HG03520 (cell line): ENCODE measurements around the gene GREB1.

ENCODE experiments used
- ATAC-seq: cut with Tn5 transposase; IDR thresholded peaks from one replicate; pipeline ENCODE4 v1.9.1; 2021; ENCODE audit warnings: mild to moderate bottlenecking, moderate library complexity; ENCODE audit not compliant: unreplicated experiment

Gene GREB1

GRCh38 chr2:11677136-11678055, 143.6 kb downstream of the GREB1 start:
- no peak for ATAC-seq

GRCh38 chr2:11678306-11678960, 144.6 kb downstream of the GREB1 start:
- ATAC-seq = no peak

DNA sequence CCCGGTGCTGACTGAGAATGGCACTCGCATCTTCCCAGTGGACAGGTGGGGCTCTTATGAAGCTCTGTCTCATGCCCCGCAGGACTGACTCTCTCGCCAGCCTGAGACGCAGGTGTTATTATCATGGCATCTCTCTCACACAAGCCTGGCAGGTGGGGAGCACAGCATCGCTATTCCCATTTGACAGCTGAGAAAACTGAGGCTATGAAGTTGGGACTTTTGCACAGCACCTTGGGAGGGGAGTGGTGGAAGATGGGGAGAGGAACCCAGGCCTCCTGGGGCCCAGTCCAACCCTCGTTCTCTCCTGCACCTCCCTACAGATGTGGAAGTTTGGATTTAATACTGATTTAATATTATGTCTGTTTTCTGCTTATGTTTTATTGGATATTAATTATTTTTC, 145.2 kb downstream of the GREB1 start:
- ATAC-seq = no peak

DNA sequence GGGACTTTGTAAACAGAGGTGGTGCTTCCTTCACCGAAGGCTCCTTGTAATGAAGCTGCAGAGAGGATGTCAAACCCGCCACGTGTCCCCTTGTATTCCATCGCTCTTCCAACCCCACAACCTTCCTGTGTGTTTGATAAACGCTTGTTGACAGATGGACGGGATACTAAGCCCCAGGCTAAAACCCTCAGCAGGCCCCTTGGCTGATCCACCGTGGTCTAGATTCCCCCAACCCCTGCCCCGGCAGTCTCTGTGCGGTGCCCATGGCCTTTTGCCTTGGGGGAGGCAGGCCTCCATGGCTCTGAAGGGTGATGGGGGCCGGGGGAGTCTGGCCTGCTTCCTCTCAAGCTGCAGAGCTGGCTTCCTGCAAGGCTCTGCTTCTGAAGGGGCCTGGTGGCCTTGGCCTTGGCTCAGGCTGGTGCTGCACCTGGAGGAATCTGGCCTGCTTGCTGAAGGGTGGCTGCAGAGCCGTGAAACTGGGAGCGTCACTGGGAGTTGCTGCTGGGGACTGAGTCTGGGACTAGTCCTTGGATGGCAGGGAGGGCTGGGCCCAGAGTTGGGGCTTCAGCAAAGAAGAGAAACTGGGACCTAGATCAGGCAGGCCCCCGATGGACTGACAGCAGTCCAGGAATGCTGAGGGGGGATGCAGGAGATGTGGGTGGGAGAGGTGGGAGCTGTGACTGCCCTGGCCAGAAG, 145.8 kb downstream of the GREB1 start:
- ATAC-seq = no peak

- ATAC-seq = no peak
These were observed 146.5 kb downstream of the GREB1 start for GRCh38 chr2:11680182-11680900.

DNA sequence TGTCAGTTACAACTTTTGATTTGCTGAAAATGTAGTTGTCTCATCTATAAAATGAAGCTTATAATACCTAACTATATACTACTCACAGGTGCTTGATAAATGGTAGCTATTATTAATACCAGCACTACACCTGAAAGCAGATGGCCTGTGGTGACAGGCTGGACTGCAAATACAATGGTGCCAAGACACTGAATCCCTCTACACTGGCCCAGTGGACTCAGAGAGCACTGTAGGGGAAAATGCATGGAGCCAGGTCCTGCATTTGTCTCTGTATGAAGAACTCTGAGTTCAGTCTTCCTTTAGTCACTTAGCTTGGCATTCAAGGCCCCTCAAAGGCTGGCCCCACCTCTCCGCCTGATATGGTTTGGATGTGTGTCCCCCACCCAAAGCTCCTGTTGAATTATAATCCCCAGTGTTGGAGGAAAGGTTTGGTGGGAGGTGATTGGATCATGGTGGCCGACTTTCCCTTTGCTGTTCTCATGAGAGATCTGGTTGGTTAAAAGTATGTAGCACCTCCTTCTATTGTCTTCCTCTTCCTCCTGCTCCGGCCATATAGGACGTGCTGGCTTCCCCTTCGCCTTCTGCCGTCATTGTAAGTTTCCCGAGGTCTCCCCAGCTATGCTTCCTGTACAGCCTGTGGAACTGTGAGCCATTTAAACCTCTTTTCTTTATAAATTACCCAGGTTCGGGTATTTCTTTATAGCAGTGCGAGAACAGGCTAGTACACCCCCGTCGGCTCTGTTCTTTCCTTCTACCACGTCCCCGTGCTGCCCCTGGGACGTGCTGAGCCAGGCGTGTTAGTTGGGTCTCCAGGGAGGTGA, 147.3 kb downstream of the GREB1 start:
- ATAC-seq = no peak

- ATAC-seq = no peak
These were observed 148.1 kb downstream of the GREB1 start for GRCh38 chr2:11681722-11682589.

DNA sequence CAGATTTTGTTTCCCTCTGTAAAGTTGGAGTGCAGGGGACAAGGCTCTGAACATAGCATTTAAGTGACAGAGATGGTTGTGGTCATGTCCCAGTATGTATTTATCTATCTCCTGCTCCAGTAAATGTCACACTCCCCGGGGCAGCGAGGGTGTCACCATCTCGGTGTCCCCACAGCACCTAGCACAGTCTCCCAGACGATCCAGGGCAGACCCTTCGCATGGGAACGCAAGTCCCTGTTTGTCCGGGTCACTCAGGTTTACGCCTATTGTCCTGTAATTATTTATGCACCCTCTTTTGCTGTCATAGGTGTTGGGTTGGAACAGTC, 148.7 kb downstream of the GREB1 start:
- no peak for ATAC-seq

- no peak for ATAC-seq
These were observed 149.6 kb downstream of the GREB1 start for GRCh38 chr2:11683476-11683875.

- no peak for ATAC-seq
These were observed 150.1 kb downstream of the GREB1 start for GRCh38 chr2:11683966-11684365.

- no peak for ATAC-seq
These were observed 151.1 kb downstream of the GREB1 start for GRCh38 chr2:11684894-11685460.

DNA sequence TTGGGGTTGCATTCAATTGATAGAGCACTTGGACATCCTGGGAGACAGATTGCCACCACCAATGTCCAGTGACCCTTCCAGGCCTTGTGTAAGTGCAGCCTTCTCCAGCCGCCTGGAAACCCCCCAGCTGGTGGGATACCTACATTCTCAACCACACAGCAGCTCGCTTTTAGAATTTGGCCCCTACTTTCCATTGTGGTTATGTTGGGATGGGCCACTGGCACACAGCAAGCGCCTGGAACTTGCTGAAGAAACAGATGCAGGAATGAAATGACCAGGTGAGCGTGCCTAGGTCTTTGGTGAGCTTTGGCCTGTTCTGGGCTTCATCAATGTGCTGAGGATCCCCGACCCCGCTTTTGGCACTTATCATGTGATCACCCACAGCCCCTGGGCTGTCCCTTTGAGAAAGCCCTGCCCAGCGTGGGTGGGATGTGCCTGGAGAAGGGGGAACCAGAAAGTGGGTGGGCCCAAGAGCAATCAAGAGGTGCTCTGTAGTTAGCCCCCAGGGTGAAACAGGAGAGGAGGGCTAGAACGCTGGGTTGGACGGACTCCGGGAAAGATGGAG, 152.1 kb downstream of the GREB1 start:
- ATAC-seq = no peak

GRCh38 chr2:11687736-11688135, 153.9 kb downstream of the GREB1 start:
- no peak for ATAC-seq

GRCh38 chr2:11688222-11689069, 154.6 kb downstream of the GREB1 start:
- ATAC-seq = peak; percentile 87

- ATAC-seq = no peak
These were observed 157.3 kb downstream of the GREB1 start for GRCh38 chr2:11691076-11691660.
